Karpas-422 (cell line): ENCODE data around the gene SMCO3. TPM values are rescaled to one million over a fixed set of nuclear protein-coding genes. Genes with fewer than 3 reads are reported as not detected.

Experiments used
- DNase-seq: peaks from one replicate; pipeline ENCODE4 v3.0.0-alpha.2; 2015
- H2AFZ ChIP-seq: fragments of 200-600 bp; sonication (generic); 2 replicates; pipeline ENCODE4 v1.6.1; 2014; ENCODE audit warnings: antibody characterized with exemption, low read length, mixed read lengths
- H3K27ac ChIP-seq: fragments of 200-600 bp; sonication (generic); 2 replicates; pipeline ENCODE4 v1.5.1; 2014; ENCODE audit warnings: mild to moderate bottlenecking, low read length, moderate library complexity
- H3K27me3 ChIP-seq: fragments of 200-600 bp; sonication (generic); 2 replicates; pipeline ENCODE4 v1.6.1; 2014; ENCODE audit warnings: low read length, mixed read lengths
- H3K36me3 ChIP-seq: fragments of 200-600 bp; sonication (generic); 2 replicates; pipeline ENCODE4 v1.6.1; 2014; ENCODE audit warnings: low read length, mixed read lengths; ENCODE audit not compliant: insufficient read depth
- H3K4me1 ChIP-seq: fragments of 200-600 bp; sonication (generic); 2 replicates; pipeline ENCODE4 v1.6.1; 2014; ENCODE audit warnings: mild to moderate bottlenecking, low read length, mixed read lengths
- H3K4me2 ChIP-seq: fragments of 200-600 bp; sonication (generic); 2 replicates; pipeline ENCODE4 v1.6.1; 2014; ENCODE audit warnings: low read length, low read depth, mild to moderate bottlenecking; ENCODE audit not compliant: poor library complexity, severe bottlenecking
- H3K4me3 ChIP-seq: fragments of 200-600 bp; sonication (generic); 2 replicates; pipeline ENCODE4 v1.5.1; 2014; ENCODE audit warnings: mild to moderate bottlenecking, antibody characterized with exemption, low read length, mixed read lengths
- H3K79me2 ChIP-seq: fragments of 200-600 bp; sonication (generic); 2 replicates; pipeline ENCODE4 v1.6.1; 2014; ENCODE audit warnings: mild to moderate bottlenecking, low read length, mixed read lengths
- H3K9ac ChIP-seq: fragments of 200-600 bp; sonication (generic); 2 replicates; pipeline ENCODE4 v1.6.0; 2014; ENCODE audit warnings: low read length
- H3K9me2 ChIP-seq: fragments of 200-600 bp; sonication (generic), shearing (Covaris generic); replicated peaks from 2 replicates; pipeline ENCODE4 v1.6.0; 2014; ENCODE audit warnings: mild to moderate bottlenecking, low read length, moderate library complexity; ENCODE audit not compliant: insufficient read depth
- H3K9me3 ChIP-seq: fragments of 300-700, 200-600 bp; sonication (generic); 2 replicates; pipeline ENCODE4 v1.6.1; 2014; ENCODE audit warnings: low read length, mixed read lengths
- H4K20me1 ChIP-seq: fragments of 200-600 bp; sonication (generic); 2 replicates; pipeline ENCODE4 v1.6.1; 2014; ENCODE audit warnings: mild to moderate bottlenecking, antibody characterized with exemption, low read length, low read depth; ENCODE audit not compliant: insufficient read depth
- total RNA-seq: library from RNA; depleted of rRNA; stranded (reverse); fragments of >200 nt; shearing (Covaris generic); gene quantifications from 2 replicates; pipeline ENCODE4 v1.2.3, GENCODE V29; 2014; ENCODE audit warnings: low replicate concordance

Gene SMCO3
- total RNA-seq, 1 experiment from 2014 or later: not detected

DNA sequence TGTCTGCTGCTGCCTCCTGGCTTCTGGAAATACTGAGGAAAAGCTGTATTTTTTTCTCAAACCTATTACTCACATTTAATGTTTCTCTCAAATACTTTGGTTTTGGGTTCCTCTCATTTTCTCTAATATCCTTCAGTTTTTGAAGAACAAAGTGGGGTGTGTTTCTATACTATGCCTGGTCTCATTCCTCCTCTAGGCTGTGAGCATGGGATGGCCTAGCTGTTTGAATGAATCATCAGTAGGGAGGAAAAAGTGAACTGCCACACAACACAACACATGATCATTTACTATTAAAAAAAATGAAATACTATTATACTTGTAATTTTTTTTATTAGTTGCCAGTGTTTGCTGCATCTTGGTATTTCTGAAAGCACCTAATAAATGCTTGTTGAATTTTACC is 11.3 kb upstream of the SMCO3 start:
- no peak overlapping the region for H3K27ac ChIP-seq
- H3K9me3 ChIP-seq: no peaks in the 10 kb centered on the region
- no peaks in the 10 kb centered on the region for H3K36me3 ChIP-seq
- no peak overlapping the region for H2AFZ ChIP-seq
- no peaks in the 10 kb centered on the region for H4K20me1 ChIP-seq
- no peaks in the 10 kb centered on the region for H3K9me2 ChIP-seq
- H3K4me2 ChIP-seq: no peak overlapping the region
- no peaks in the 10 kb centered on the region for H3K79me2 ChIP-seq
- DNase-seq: no peak
- no peaks in the 10 kb centered on the region for H3K4me1 ChIP-seq
- H3K9ac ChIP-seq: no peak overlapping the region
- no peak overlapping the region for H3K4me3 ChIP-seq
- H3K27me3 ChIP-seq: no peaks in the 10 kb centered on the region

- Histone ChIP-seq H3K9me3 (no peaks in the 10 kb centered on the region), H4K20me1 (no peaks in the 10 kb centered on the region), H3K27me3 (no peaks in the 10 kb centered on the region), H3K27ac (no peak overlapping the region), H3K4me3 (no peak overlapping the region), H3K79me2 (no peaks in the 10 kb centered on the region), H3K4me2 (no peak overlapping the region), H2AFZ (no peak overlapping the region), H3K4me1 (no peaks in the 10 kb centered on the region), H3K9ac (no peak overlapping the region), H3K36me3 (no peaks in the 10 kb centered on the region), H3K9me2 (no peaks in the 10 kb centered on the region)
- no peak for DNase-seq
Measured at GRCh38 chr12:14824012-14824634, 10.1 kb upstream of the SMCO3 start.

DNA sequence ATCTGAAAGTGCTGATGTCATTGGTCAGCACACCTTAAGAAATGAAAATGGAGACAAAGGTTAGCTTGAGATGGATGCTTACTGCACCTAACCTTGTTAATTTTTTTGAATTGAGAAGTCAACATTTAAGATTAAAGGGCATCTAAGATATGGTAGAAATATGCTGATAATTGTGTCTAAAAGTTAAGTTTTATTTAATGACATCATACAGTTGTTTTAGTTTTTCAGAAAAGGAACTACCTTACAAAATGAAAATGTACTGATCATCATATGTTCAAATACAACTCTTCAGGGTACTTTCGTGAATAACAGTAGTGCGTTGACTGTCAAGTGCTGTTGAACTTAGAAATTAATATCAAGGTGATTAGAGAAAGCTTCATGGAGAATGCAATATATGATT is 2.5 kb downstream of the SMCO3 start:
- H4K20me1 ChIP-seq: no peaks in the 10 kb centered on the region
- no peak overlapping the region for H3K4me2 ChIP-seq
- no peak overlapping the region for H3K27ac ChIP-seq
- no peaks in the 10 kb centered on the region for H3K9me3 ChIP-seq
- peaks cover 6% of the 10 kb centered on the region; the same call in 1 of the 2 replicates for H3K4me1 ChIP-seq
- no peaks in the 10 kb centered on the region for H3K9me2 ChIP-seq
- no peak overlapping the region for H2AFZ ChIP-seq
- no peaks in the 10 kb centered on the region for H3K27me3 ChIP-seq
- H3K36me3 ChIP-seq: no peaks in the 10 kb centered on the region
- no peaks in the 10 kb centered on the region for H3K79me2 ChIP-seq
- H3K4me3 ChIP-seq: no peak overlapping the region
- DNase-seq: no peak
- H3K9ac ChIP-seq: no peak overlapping the region

DNA sequence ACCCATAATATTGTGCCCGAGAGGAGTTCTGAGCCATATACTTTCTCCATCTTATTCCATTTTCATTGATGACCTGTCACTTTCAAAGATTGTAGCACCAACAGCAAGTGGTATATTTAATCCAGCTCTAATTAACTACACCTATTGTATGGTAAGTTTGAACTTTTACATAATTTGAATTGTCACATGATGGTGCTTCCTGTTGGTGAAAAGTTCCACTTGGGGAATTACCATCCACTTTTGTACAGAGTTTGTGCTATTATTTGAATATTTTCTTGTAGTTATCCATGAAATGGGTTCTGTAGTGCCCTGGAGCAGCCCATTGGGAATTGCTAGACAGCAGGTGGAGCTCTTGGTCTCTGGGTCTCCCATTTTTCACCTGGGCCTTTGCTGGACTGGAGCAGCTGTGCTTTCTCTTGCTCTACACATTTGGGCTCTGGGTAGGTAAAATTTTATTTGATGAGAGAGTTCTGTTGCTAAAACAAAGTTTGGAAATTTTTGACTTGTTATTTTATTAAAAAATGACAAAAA is 3.0 kb downstream of the SMCO3 start:
- Histone ChIP-seq H3K9me3 (no peaks in the 10 kb centered on the region), H3K79me2 (no peaks in the 10 kb centered on the region), H2AFZ (no peak overlapping the region), H3K27me3 (no peaks in the 10 kb centered on the region), H3K4me1 (peaks cover 6% of the 10 kb centered on the region; the same call in 1 of the 2 replicates), H3K4me2 (no peak overlapping the region), H3K9me2 (no peaks in the 10 kb centered on the region), H3K9ac (no peak overlapping the region), H3K36me3 (no peaks in the 10 kb centered on the region), H4K20me1 (no peaks in the 10 kb centered on the region), H3K4me3 (no peak overlapping the region), H3K27ac (no peak overlapping the region)
- no peak for DNase-seq

- no peaks in the 10 kb centered on the region for H3K9me2 ChIP-seq
- H4K20me1 ChIP-seq: no peaks in the 10 kb centered on the region
- H3K9ac ChIP-seq: no peak overlapping the region
- no peaks in the 10 kb centered on the region for H3K27me3 ChIP-seq
- H3K79me2 ChIP-seq: no peaks in the 10 kb centered on the region
- H2AFZ ChIP-seq: no peak overlapping the region
- H3K4me1 ChIP-seq: peaks cover 6% of the 10 kb centered on the region; the same call in 1 of the 2 replicates
- no peak overlapping the region for H3K4me2 ChIP-seq
- no peaks in the 10 kb centered on the region for H3K36me3 ChIP-seq
- no peak overlapping the region for H3K4me3 ChIP-seq
- no peaks in the 10 kb centered on the region for H3K9me3 ChIP-seq
- DNase-seq: no peak
- no peak overlapping the region for H3K27ac ChIP-seq
Measured at GRCh38 chr12:14810167-14810952, 3.6 kb downstream of the SMCO3 start.

DNA sequence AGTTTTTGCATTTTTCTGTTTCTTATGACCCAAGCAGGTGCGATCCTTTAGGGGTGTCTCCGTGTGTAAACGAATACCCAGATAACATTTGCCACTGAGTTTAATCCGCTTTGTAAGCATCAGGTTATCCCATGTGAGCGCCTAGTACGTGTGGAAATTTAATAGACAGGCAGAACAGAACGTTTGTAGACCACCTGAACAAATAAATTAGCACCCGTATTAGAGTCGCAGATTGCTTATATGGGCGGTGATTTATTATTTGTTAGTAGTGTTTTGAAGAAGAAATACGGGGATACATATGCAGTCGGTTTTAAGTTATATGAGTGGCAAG is 10.2 kb downstream of the SMCO3 start:
- peaks cover 48% of the 10 kb centered on the region for H3K79me2 ChIP-seq
- peak overlapping the region; percentile 78 for H2AFZ ChIP-seq
- H3K9me2 ChIP-seq: no peaks in the 10 kb centered on the region
- peaks cover 27% of the 10 kb centered on the region for H3K4me1 ChIP-seq
- no peaks in the 10 kb centered on the region for H3K9me3 ChIP-seq
- H4K20me1 ChIP-seq: peaks cover 12% of the 10 kb centered on the region
- no peaks in the 10 kb centered on the region for H3K27me3 ChIP-seq
- peak overlapping the region; percentile 59 for H3K27ac ChIP-seq
- DNase-seq: no peak
- H3K36me3 ChIP-seq: peaks cover 25% of the 10 kb centered on the region
- H3K9ac ChIP-seq: peak overlapping the region; percentile 81
- H3K4me3 ChIP-seq: peak overlapping the region; percentile 89
- peak overlapping the region; percentile 90 for H3K4me2 ChIP-seq

DNA sequence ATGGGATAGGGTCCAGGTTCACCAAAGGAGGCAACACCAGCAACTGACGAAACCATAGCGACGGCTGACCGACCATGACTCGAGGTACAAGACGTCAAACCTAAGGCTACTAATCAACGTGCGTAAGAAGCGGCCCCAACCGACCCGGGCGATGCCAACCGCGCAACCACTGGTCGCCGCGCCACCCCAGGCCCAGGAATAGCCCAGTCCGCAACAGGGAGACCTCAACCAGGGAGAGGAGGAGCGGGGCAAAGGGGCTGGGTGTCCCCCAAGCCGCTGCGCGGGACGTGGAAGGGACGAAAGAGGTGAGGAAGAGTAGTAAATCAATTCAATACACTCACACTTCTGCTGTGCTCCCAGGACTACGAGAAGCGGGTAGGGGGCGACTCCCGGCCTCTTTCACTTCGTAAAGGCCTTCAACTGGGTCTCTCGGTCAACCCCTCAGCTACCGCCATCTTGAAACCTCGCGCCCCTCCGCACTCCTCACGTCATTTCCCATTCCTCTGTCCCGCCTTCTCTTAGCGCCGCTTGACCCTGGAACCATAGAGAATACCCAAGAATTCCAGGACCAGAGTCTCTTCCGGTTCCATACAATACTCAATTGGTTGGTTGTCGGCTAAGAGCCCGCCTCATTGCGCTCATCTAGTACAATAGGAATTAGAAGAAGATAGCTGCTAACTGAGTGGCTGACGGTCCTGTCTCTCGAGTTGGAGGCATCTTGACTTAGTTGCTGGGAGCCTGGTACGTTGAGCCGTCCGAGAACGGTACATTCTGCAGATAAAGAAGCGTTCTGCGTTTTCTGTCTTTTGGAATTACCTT is 10.8 kb downstream of the SMCO3 start, which contains the start of the genes C12orf60 and WBP11:
C12orf60 (plus strand) TSS at position 660 of the 819 bp plus-strand sequence. CDS start 19,266 bp downstream, outside the sequence.
WBP11 (minus strand) TSS at position 468 of the 819 bp plus-strand sequence. CDS start 2,095 bp downstream, outside the sequence.
- H3K4me3 ChIP-seq: peak within 1 kb of the TSS; percentile 89

GRCh38 chr12:14802721-14803010 is 11.3 kb downstream of the SMCO3 start:
- H3K79me2 ChIP-seq: peaks cover 60% of the 10 kb centered on the region
- H3K4me1 ChIP-seq: peaks cover 27% of the 10 kb centered on the region
- no peaks in the 10 kb centered on the region for H3K9me2 ChIP-seq
- no peak overlapping the region for H2AFZ ChIP-seq
- H3K27ac ChIP-seq: peak overlapping the region; percentile 14; the same call in 1 of the 2 replicates
- peaks cover 12% of the 10 kb centered on the region for H4K20me1 ChIP-seq
- H3K4me3 ChIP-seq: peak overlapping the region; percentile 89
- no peak for DNase-seq
- H3K9ac ChIP-seq: peak overlapping the region; percentile 81
- peaks cover 36% of the 10 kb centered on the region for H3K36me3 ChIP-seq
- no peaks in the 10 kb centered on the region for H3K9me3 ChIP-seq
- H3K4me2 ChIP-seq: peak overlapping the region; percentile 82
- H3K27me3 ChIP-seq: no peaks in the 10 kb centered on the region

More for the DNA sequence above, 10.8 kb downstream of the SMCO3 start, which contains the start of the genes C12orf60 and WBP11:
- peak within 1 kb of the TSS; percentile 81 for H3K9ac ChIP-seq
- H3K4me1 ChIP-seq: peaks cover 27% of the 10 kb centered on the region
- H3K27ac ChIP-seq: peak within 1 kb of the TSS; percentile 59
- H3K27me3 ChIP-seq: no peaks in the 10 kb centered on the region
- no peaks in the 10 kb centered on the region for H3K9me2 ChIP-seq
- H3K9me3 ChIP-seq: no peaks in the 10 kb centered on the region
- DNase-seq: peak; percentile 99
- peak within 1 kb of the TSS; percentile 90 for H3K4me2 ChIP-seq
- H4K20me1 ChIP-seq: peaks cover 12% of the 10 kb centered on the region
- H2AFZ ChIP-seq: peak within 1 kb of the TSS; percentile 78
- H3K36me3 ChIP-seq: peaks cover 31% of the 10 kb centered on the region
- H3K79me2 ChIP-seq: peaks cover 54% of the 10 kb centered on the region
